Measurements from ENCODE around the gene KIF16B. TPM values are rescaled to one million over a fixed set of nuclear protein-coding genes. Genes with fewer than 3 reads are reported as not detected.

The KIF16B gene
- total and polyA plus RNA-seq, 5 experiments from 2014 or later: 1.9 to 7.9 (median 6.2) TPM

DNA sequence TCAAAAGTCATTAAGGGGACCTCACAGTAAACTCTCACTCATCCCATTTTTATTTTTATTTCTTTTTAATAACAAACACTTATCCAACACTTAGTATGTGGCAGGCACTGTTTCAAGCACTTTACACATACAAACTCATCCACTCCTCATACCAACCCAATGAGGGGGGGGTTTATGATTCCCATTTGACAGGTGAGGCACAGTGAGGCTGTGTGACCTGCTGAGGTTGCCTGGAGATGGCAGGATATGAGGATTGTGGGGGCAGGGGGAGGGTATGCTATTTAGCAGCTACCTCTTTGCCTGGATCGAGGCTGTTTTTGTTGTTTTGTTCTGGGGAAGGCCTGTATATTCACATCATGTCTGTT lies 219.8 kb downstream of the KIF16B start:
- no peaks in the 10 kb centered on the region for H3K9me3 Mint-ChIP-seq
- H3K36me3 Mint-ChIP-seq: peaks cover 0 to 29% (median 12%) of the 10 kb centered on the region in 3 donors
- H3K4me1 Mint-ChIP-seq: no peaks in the 10 kb centered on the region
- H3K27ac Mint-ChIP-seq: no peak overlapping the region
- POLR2A ChIA-PET: no interaction called here
- no peak for ATAC-seq
- no peak for DNase-seq
- no peaks in the 10 kb centered on the region for H3K27me3 Mint-ChIP-seq
- H3K4me3 Mint-ChIP-seq: no peak overlapping the region

DNA sequence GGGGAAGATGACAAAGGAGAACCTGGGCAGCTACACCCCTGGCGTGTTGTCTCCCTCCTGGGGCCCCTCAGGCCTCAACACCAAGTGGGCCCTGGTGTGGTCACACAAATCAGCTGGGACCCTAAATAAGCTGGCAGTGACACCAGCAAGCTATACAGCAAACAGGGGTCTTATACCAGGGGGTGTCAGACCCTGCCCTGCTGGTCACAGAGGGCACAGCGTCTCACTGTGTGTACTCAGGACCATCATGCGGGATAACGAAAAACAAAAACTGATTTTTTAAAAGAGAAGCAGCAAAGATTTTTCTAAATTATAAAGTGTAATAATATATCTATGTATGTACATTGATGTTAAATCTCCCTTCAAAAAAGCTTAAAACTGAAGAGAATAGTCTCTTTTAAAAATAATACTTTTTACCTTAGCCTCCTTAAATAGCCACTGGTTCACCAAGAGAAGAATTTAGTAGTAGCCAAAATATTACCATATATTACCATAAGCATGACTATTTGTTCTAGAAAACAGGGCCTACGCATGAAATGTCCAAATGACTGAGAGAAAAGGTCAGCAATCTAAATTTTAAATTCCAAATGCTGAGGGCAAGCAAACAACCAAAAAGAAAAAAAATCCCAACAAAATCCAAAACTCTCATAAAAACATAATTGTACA lies 220.4 kb downstream of the KIF16B start:
- peaks cover 0 to 29% (median 13%) of the 10 kb centered on the region in 3 donors for H3K36me3 Mint-ChIP-seq
- H3K27ac Mint-ChIP-seq: no peak overlapping the region
- no peaks in the 10 kb centered on the region for H3K4me1 Mint-ChIP-seq

DNA sequence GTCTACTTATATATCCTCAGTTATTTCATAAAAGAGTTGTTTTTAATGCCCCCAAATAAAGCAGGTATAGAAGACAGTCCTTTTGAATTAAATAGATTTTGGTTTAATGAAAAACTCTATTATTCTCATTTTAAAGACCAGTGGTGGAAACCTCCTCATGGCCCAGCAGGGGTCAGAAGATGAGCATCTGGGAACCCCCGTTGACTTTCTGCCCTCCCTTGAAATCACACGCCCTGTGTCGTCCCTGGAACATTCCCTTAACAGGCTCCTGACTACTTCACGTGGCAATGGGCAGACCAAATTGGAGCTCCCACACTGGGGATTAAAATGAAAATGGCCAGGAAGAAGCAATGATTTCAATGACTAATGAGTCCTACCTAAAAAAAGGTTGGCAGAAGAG lies 220.9 kb downstream of the KIF16B start:
- H3K4me3 Mint-ChIP-seq: no peak overlapping the region
- H3K4me1 Mint-ChIP-seq: no peaks in the 10 kb centered on the region
- ATAC-seq (no peak), DNase-seq (no peak)
- peak overlapping the region in 1 of 10 donors; percentile 20 for H3K27ac Mint-ChIP-seq
- H3K27me3 Mint-ChIP-seq: no peaks in the 10 kb centered on the region
- H3K9me3 Mint-ChIP-seq: no peaks in the 10 kb centered on the region
- peaks cover 0 to 33% (median 11%) of the 10 kb centered on the region in 3 donors for H3K36me3 Mint-ChIP-seq
- POLR2A ChIA-PET: no interaction called here

More for the DNA sequence above, 220.4 kb downstream of the KIF16B start:
- Mint-ChIP-seq H3K4me3 (no peak overlapping the region), H3K27me3 (no peaks in the 10 kb centered on the region), H3K9me3 (no peaks in the 10 kb centered on the region)
- POLR2A ChIA-PET: no interaction called here
- ATAC-seq: no peak
- no peak for DNase-seq

DNA sequence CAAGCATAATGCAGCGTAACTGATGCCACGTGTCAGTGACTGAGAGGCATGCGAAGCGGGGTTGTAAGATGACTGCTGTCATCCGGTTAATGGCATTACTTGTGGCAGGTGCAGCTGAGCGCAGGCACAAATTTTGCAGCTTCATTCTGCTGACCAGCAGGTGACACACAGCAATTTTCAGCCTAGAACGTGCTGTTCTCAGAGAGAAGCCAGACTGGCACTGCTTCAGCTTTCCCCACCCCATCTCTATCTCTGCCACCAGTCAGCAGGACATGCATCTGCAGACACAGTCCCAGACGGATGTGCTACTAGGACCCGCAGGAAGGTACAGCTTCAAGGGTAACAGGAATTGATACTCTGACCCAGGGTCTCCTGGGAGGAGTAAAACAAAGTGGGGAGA lies 221.8 kb downstream of the KIF16B start:
- H3K4me1 Mint-ChIP-seq: no peaks in the 10 kb centered on the region
- no peaks in the 10 kb centered on the region for H3K9me3 Mint-ChIP-seq
- no peak overlapping the region for H3K4me3 Mint-ChIP-seq
- ATAC-seq (no peak), DNase-seq (no peak)
- POLR2A ChIA-PET: no interaction called here
- H3K27me3 Mint-ChIP-seq: no peaks in the 10 kb centered on the region
- H3K27ac Mint-ChIP-seq: no peak overlapping the region
- peaks cover 0 to 36% (median 18%) of the 10 kb centered on the region in 3 donors for H3K36me3 Mint-ChIP-seq

DNA sequence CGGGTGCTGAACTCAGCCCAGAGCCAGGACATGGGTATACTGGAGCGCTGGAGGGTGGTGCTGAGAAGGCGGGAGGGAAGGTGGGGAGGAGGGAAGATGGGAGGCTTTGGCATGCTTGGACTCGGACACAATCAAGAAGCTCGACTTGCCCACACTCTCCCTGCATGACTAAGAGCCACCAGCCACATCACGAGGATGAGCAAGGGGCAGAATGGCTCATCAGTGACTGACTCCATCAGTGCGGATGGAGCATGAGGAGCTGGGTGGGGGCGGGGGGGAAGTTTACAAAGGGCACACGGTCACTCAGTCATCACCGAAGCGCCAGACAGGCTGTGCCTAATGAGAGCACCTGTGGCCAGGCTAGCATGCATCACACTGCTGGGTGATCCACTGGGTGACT lies 222.8 kb downstream of the KIF16B start:
- Mint-ChIP-seq H3K27ac (no peak overlapping the region), H3K27me3 (no peaks in the 10 kb centered on the region), H3K9me3 (no peaks in the 10 kb centered on the region), H3K4me1 (no peaks in the 10 kb centered on the region), H3K4me3 (no peak overlapping the region), H3K36me3 (peaks cover 0 to 37% (median 25%) of the 10 kb centered on the region in 3 donors)
- POLR2A ChIA-PET: no interaction called here
- no peak for ATAC-seq
- DNase-seq: no peak

DNA sequence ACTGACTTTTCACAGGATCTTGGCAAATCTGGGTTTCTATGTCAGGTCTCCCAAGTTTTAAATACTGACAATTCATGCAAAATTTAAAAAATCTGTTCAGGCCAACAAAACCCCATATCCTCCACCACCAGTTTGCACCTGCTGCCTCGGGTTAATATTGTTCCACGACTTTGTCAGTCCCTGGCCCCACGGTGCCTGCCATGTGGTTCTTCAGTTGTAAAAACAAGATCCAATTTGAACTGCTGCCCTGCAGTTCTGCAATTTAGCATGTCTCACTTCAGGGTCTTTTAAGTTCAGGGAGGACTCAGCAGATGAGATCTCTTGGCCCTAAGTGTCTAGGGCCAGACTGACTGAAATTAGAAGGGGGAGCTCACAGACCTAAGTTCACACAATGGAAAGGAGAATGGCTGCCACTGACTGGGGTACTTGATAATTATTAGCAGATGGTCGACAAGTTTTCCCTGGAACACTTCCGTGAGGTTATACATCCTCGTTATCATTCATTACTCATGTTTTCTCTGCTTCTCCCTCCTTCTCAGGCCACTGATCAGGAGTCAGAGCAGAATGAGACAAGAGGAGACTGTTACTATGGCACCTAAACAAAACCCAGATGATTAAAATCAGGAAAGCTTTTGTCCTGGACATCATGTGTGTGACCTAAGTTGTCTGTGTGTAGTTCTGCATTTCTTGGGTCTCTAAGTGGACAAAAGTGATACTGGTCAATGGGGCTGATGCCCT lies 223.6 kb downstream of the KIF16B start:
- peaks cover 0 to 3% (median 0%) of the 10 kb centered on the region in 4 donors for H3K4me1 Mint-ChIP-seq
- ATAC-seq (no peak), DNase-seq (no peak)
- H3K36me3 Mint-ChIP-seq: peaks cover 0 to 40% (median 30%) of the 10 kb centered on the region in 3 donors
- no peak overlapping the region for H3K4me3 Mint-ChIP-seq
- POLR2A ChIA-PET: no interaction called here
- no peak overlapping the region for H3K27ac Mint-ChIP-seq
- no peaks in the 10 kb centered on the region for H3K27me3 Mint-ChIP-seq
- H3K9me3 Mint-ChIP-seq: no peaks in the 10 kb centered on the region

DNA sequence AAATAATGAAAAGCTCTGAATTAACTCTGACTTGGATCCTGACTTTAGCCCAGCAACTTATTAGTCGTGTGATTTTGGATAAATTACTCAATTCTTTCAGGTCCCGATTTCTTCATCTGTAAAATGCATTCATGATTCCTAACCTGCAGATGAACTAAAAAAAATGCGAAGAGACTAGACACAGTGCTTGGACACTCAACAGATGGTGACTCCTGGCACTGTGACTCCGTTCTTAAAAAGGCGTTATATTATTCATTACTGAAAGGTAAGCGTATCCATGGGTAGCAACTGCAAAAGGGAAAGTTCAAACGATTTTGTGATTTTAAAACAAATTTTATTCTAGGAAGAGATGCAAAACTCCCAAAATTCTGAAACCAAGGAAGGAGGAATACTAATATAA lies 226.3 kb downstream of the KIF16B start:
- POLR2A ChIA-PET: no interaction called here
- no peaks in the 10 kb centered on the region for H3K27me3 Mint-ChIP-seq
- peaks cover 5 to 44% (median 43%) of the 10 kb centered on the region in 3 donors for H3K36me3 Mint-ChIP-seq
- no peak overlapping the region for H3K4me3 Mint-ChIP-seq
- ATAC-seq (no peak), DNase-seq (no peak)
- no peak overlapping the region for H3K27ac Mint-ChIP-seq
- H3K4me1 Mint-ChIP-seq: peaks cover 0 to 5% (median 0%) of the 10 kb centered on the region in 4 donors
- H3K9me3 Mint-ChIP-seq: no peaks in the 10 kb centered on the region

DNA sequence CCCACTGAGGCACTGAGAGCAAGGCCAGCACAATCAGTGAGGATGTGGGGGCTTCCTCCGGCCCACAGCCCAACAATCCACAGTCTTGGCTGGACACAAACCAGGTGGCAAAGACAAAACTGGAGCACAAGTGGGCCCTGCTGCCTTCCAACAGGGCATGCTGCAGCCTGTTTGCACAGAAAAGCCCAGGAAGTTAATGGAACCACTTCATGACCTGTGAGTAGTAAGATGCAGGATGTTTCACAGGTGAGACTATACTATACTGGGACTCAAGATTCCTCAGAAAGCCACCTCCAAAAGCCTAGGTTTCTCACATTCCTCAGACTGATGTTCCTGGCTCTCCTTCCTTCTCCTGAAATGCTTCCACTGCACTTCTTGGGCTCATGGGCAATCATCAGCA lies 235.5 kb downstream of the KIF16B start:
- no peak overlapping the region for H3K27ac Mint-ChIP-seq
- POLR2A ChIA-PET: no interaction called here
- no peak overlapping the region for H3K4me3 Mint-ChIP-seq
- no peak for DNase-seq
- no peak for ATAC-seq
- H3K9me3 Mint-ChIP-seq: peaks cover 2 to 42% (median 21%) of the 10 kb centered on the region in 9 donors
- no peaks in the 10 kb centered on the region for H3K27me3 Mint-ChIP-seq
- peaks cover 0 to 1% (median 0%) of the 10 kb centered on the region in 4 donors for H3K4me1 Mint-ChIP-seq
- H3K36me3 Mint-ChIP-seq: peaks cover 47 to 55% (median 48%) of the 10 kb centered on the region in 3 donors

DNA sequence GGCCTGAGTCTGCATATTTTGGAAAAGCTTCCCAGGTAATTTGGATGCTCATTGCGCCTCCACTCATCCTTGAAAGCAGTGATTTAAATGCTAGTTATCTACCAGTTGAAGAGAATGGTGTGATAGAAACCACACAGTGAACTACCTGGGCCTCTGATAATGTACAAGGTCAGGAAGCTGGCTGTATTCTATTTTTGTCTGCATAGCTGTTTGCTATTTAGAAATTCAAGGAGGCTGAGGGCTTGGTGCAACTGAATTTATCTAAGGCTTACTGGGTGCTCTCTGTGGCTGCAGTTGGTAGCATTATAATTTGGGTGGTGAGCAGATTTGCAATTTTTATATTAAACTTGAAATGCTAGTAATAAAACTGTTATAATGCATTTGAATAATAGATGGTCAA lies 245.6 kb downstream of the KIF16B start:
- Mint-ChIP-seq H3K27me3 (no peaks in the 10 kb centered on the region), H3K9me3 (peaks cover 0 to 38% (median 14%) of the 10 kb centered on the region in 9 donors), H3K4me3 (no peak overlapping the region), H3K4me1 (no peaks in the 10 kb centered on the region), H3K27ac (no peak overlapping the region), H3K36me3 (peaks cover 53 to 75% (median 59%) of the 10 kb centered on the region in 3 donors)
- POLR2A ChIA-PET: no interaction called here
- ATAC-seq: no peak
- DNase-seq: no peak

DNA sequence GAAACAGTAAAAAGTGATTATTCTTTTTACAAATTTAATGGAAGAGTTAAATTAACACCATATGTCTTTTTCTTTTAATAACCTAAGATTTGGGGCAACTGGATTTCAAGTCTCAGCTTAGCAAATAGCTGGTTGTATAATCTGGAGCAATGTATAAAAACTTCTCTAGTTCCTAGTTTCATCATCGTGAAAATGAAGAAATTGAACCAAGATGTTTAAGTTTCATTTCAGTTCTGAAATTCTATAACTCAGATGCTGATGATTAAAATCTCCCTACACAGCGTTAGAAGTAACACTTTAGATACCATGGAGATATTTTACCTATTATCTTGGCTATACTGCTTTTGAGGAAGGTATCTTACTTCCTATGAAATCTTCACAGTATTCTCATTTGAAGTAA lies 252.0 kb downstream of the KIF16B start:
- no peaks in the 10 kb centered on the region for H3K27me3 Mint-ChIP-seq

DNA sequence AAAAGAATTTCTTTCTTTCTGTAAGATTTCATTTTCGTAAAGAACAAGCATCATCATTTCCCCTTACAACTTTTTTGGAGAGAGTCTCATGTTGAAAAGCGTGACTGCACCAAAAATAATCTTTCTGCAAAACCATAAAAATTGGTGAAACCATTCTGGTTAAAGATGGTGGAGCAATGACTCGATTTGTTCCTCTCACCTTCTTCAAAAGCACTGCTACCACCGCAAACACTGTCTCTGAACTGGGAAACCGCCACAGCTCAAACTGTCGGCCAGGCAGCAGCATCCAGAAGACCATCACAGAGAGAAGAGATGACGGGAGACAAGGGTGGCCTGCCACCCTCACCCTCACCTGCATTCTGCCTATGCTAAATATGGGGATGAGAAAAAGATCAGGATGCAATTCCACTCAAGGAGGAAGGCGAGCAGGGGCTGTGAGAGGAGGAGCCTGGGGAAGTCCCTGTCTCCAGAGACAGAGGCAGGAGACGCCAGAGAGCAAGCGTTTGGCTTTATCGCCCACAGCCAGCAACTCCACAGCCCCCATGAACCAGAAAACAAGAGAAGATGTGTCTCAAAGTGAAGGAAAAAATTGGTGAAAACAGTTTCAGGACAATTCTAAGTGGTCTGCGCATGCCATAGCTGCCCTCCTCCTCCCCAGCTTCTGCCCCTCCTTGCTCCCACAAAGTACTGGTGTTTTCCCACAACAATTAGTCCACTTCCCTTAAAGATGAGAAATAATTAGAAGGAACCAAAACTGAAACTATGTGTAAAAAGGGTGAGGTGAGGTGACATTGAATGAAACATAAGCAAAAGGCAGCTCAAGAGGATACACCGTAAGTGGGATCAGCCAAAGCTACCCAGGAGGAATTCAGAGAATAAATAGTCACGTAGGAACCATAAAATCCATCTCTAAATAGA lies 255.5 kb downstream of the KIF16B start:
- Mint-ChIP-seq H3K27me3 (no peaks in the 10 kb centered on the region), H3K4me3 (peak overlapping the region in 1 of 10 donors; percentile 20), H3K4me1 (peaks cover 0 to 5% (median 1%) of the 10 kb centered on the region in 4 donors), H3K9me3 (peaks cover 0 to 2% (median 0%) of the 10 kb centered on the region in 9 donors), H3K27ac (no peak overlapping the region), H3K36me3 (peaks cover 30 to 69% (median 50%) of the 10 kb centered on the region in 3 donors)
- ATAC-seq: no peak
- POLR2A ChIA-PET: no interaction called here
- DNase-seq: no peak

More for the DNA sequence above, 252.0 kb downstream of the KIF16B start:
- DNase-seq: no peak
- peaks cover 22 to 61% (median 36%) of the 10 kb centered on the region in 3 donors for H3K36me3 Mint-ChIP-seq
- POLR2A ChIA-PET: no interaction called here
- peaks cover 0 to 5% (median 1%) of the 10 kb centered on the region in 4 donors for H3K4me1 Mint-ChIP-seq
- ATAC-seq: no peak
- no peak overlapping the region for H3K4me3 Mint-ChIP-seq
- no peak overlapping the region for H3K27ac Mint-ChIP-seq
- H3K9me3 Mint-ChIP-seq: peaks cover 0 to 16% (median 9%) of the 10 kb centered on the region in 9 donors

DNA sequence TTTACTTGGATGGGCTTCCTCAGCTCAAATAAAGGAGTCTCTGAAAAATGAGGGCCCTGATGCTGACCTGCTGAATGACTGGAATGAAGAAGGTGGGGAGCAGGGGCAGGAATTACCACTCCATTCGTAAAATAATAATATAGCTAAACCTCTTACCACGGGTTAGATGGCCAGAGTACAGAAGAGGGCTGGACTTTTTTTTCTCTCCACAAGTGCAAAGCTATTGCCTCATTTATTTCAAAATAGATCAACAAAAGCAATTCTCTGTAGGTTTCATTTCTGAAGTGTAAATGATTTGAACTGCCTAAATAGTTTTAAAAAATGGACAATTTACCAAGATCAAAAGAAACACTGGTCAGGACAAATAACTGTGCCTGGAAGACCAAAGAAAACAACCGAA lies 256.7 kb downstream of the KIF16B start:
- no peak overlapping the region for H3K27ac Mint-ChIP-seq
- H3K9me3 Mint-ChIP-seq: peaks cover 0 to 2% (median 0%) of the 10 kb centered on the region in 9 donors
- ATAC-seq: no peak
- POLR2A ChIA-PET: no interaction called here
- H3K27me3 Mint-ChIP-seq: no peaks in the 10 kb centered on the region
- peaks cover 0 to 5% (median 1%) of the 10 kb centered on the region in 4 donors for H3K4me1 Mint-ChIP-seq
- no peak for DNase-seq
- peaks cover 38 to 80% (median 62%) of the 10 kb centered on the region in 3 donors for H3K36me3 Mint-ChIP-seq
- no peak overlapping the region for H3K4me3 Mint-ChIP-seq
